ENCODE measurements around the gene PAK1IP1. TPM values are rescaled to one million over a fixed set of nuclear protein-coding genes. Genes with fewer than 3 reads are reported as not detected.

Gene PAK1IP1
- total RNA-seq, 1 experiment from 2014 or later, result 34.0 TPM

DNA sequence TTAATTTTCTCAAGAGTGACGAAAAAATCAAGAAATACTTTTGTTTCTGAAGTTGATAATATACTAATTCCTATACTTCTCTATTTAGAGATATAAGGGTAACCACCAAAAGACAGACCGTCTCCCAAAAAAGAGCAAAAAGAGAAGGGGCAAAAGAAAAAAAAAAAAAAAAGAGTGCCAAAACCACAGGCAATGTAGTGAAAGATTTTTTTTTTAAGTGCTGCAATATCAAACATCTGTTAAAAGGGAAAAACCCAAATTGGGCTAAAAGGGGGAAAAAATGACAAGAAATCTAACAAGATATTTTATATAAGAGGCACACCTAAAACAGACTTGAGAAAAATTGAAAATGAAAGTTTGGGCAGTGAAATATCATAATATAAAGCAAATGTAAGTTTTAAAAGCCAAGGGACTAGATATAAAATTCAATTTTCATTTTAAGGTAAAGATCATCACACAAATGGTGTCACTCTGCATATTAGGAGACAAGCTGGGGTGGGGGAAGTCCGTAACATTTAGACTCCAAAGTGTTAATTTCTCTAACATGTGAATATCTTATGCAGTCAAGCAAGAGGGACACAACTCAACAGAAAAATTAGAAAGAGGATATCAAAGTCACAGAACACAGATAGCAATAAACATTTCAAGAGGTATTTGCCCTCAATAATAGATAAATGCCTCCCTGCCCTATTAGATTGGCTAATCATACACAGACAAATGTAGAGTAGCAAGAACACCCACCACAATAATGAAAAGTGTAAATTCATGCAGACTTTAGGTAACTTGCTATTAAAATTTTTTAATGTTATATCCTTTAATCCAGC, 9.5 kb upstream of the PAK1IP1 start:
- ChIA-PET CTCF (no interaction called here), POLR2A (ENCODE audit: unreplicated experiment) (no interaction called here)
- DNase-seq (no peak), ATAC-seq (no peak)
- Histone ChIP-seq H3F3A (ENCODE audit: low read length, unreplicated experiment) (no peaks in the 10 kb centered on the region), H3K27me3 (ENCODE audit: low read length) (no peaks in the 10 kb centered on the region), H3K36me3 (ENCODE audit: low read depth, low read length) (no peaks in the 10 kb centered on the region), H3K9ac (ENCODE audit: low read length) (no peak overlapping the region), H3K9me3 (ENCODE audit: low read length) (no peaks in the 10 kb centered on the region), H3K9me2 (replicated peaks; ENCODE audit: low read length) (no peaks in the 10 kb centered on the region), H3K4me2 (ENCODE audit: low read length) (no peak overlapping the region), H3K4me1 (ENCODE audit: insufficient read depth, low read length) (no peaks in the 10 kb centered on the region), H3K4me3 (ENCODE audit: low read length) (no peak overlapping the region), H3K79me2 (ENCODE audit: low read length) (no peaks in the 10 kb centered on the region), H4K20me1 (ENCODE audit: low read length) (no peaks in the 10 kb centered on the region), H2AFZ (ENCODE audit: low read length) (no peak overlapping the region), H3K27ac (ENCODE audit: low read length) (no peak overlapping the region)
- BruUV-seq (replicated peaks), result no TSS peak
- intact Hi-C loops (cut with micrococcal nuclease), result no loop called here
- TF ChIP-seq CTCF (conservative IDR thresholded peaks at IDR 0.05; ENCODE audit: low read depth, low read length), result no peak
- TF ChIP-seq EZH2phosphoT487 (IDR thresholded peaks at IDR 0.05; ENCODE audit: borderline replicate concordance, low read length), result no peak
- no peak for TF ChIP-seq EZH2 (IDR thresholded peaks at IDR 0.05; ENCODE audit: low read length, unreplicated experiment)

DNA sequence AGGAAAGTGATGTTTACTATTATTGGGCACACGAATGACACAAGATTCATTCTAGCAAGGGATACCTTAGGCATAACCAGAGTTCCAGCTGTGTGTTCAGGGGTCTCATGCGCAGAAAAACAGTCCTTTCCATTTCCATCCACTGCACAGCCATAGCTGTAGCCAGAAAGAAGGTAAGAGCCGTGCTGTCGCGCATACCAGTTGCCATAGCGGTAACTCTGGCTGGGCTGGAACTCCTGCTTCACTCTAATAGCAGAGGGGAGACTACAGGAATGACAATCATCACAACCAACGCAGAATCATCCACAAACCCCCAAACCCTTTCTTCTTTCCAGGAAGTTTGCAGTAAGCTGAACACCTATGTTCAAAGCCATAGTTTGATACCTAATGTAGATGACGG, 7.9 kb upstream of the PAK1IP1 start:
- Histone ChIP-seq H3K27ac (ENCODE audit: low read length) (no peak overlapping the region), H4K20me1 (ENCODE audit: low read length) (no peaks in the 10 kb centered on the region), H3K4me2 (ENCODE audit: low read length) (no peak overlapping the region), H3K9me3 (ENCODE audit: low read length) (no peaks in the 10 kb centered on the region), H3K4me3 (ENCODE audit: low read length) (no peak overlapping the region), H3K27me3 (ENCODE audit: low read length) (no peaks in the 10 kb centered on the region), H3K9ac (ENCODE audit: low read length) (no peak overlapping the region), H3F3A (ENCODE audit: low read length, unreplicated experiment) (no peaks in the 10 kb centered on the region), H3K79me2 (ENCODE audit: low read length) (no peaks in the 10 kb centered on the region), H3K36me3 (ENCODE audit: low read depth, low read length) (no peaks in the 10 kb centered on the region), H3K9me2 (replicated peaks; ENCODE audit: low read length) (no peaks in the 10 kb centered on the region), H3K4me1 (ENCODE audit: insufficient read depth, low read length) (no peaks in the 10 kb centered on the region), H2AFZ (ENCODE audit: low read length) (no peak overlapping the region)
- POLR2A ChIA-PET (ENCODE audit: unreplicated experiment), result no interaction called here
- DNase-seq (no peak), ATAC-seq (no peak)
- no TSS peak for BruUV-seq (replicated peaks)
- intact Hi-C loops (cut with micrococcal nuclease), result no loop called here
- TF ChIP-seq EZH2 (IDR thresholded peaks at IDR 0.05; ENCODE audit: low read length, unreplicated experiment) (no peak), CTCF (conservative IDR thresholded peaks at IDR 0.05; ENCODE audit: low read depth, low read length) (no peak), EZH2phosphoT487 (IDR thresholded peaks at IDR 0.05; ENCODE audit: borderline replicate concordance, low read length) (no peak)
- CTCF ChIA-PET, result no interaction called here

- Histone ChIP-seq H3K9me3 (ENCODE audit: low read length) (no peaks in the 10 kb centered on the region), H3K27me3 (ENCODE audit: low read length) (no peaks in the 10 kb centered on the region), H3K4me1 (ENCODE audit: insufficient read depth, low read length) (no peaks in the 10 kb centered on the region), H3K4me2 (ENCODE audit: low read length) (no peak overlapping the region), H3K27ac (ENCODE audit: low read length) (no peak overlapping the region), H2AFZ (ENCODE audit: low read length) (no peak overlapping the region), H3K9me2 (replicated peaks; ENCODE audit: low read length) (no peaks in the 10 kb centered on the region), H3K79me2 (ENCODE audit: low read length) (no peaks in the 10 kb centered on the region), H3K4me3 (ENCODE audit: low read length) (no peak overlapping the region), H3K9ac (ENCODE audit: low read length) (no peak overlapping the region), H3F3A (ENCODE audit: low read length, unreplicated experiment) (no peaks in the 10 kb centered on the region), H4K20me1 (ENCODE audit: low read length) (no peaks in the 10 kb centered on the region), H3K36me3 (ENCODE audit: low read depth, low read length) (no peaks in the 10 kb centered on the region)
- CTCF ChIA-PET, result no interaction called here
- ATAC-seq, result no peak
- no peak for TF ChIP-seq CTCF (conservative IDR thresholded peaks at IDR 0.05; ENCODE audit: low read depth, low read length)
- no peak for TF ChIP-seq EZH2 (IDR thresholded peaks at IDR 0.05; ENCODE audit: low read length, unreplicated experiment)
- no peak for TF ChIP-seq EZH2phosphoT487 (IDR thresholded peaks at IDR 0.05; ENCODE audit: borderline replicate concordance, low read length)
- no peak for DNase-seq
- BruUV-seq (replicated peaks), result no TSS peak
- POLR2A ChIA-PET (ENCODE audit: unreplicated experiment), result no interaction called here
- intact Hi-C loops (cut with micrococcal nuclease), result no loop called here
These were observed 7.2 kb upstream of the PAK1IP1 start for GRCh38 chr6:10687582-10687981.
